Renal cortical epithelial cell (primary cell): ENCODE results near the gene CCDC120. TPM values are rescaled to one million over a fixed set of nuclear protein-coding genes. Genes with fewer than 3 reads are reported as not detected.

Source experiments
- DNase-seq: peaks from one replicate; pipeline ENCODE4 v3.0.0-alpha.2; 2011; ENCODE audit warnings: low read depth
- total RNA-seq: library from RNA; depleted of rRNA; stranded (reverse); fragments of >200 nt; gene quantifications from 2 replicates; pipeline ENCODE4 v1.2.3, GENCODE V29; 2014

Gene CCDC120
- total RNA-seq, 1 donor from 2014 or later = 5.5 TPM

DNA sequence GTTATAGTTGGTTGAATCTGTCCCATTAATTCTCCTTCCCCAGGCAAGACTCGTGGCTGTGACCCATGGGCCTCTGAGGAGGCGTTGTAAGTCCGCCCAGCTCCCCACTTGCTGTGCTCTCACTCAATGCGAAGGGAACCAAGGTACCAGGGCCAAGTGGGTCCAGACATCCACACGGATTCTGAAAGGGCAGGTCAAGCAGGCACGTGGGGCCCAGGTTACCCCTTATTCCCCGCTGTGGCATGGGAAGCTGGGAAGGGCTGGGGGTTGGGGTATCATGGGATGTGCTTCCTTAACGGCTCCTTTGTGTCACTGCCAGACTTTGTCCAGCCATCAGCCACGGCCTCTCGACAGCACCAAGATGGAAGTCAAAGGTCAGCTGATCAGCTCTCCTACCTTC, 3.1 kb downstream of the CCDC120 start:
- DNase-seq = no peak

DNA sequence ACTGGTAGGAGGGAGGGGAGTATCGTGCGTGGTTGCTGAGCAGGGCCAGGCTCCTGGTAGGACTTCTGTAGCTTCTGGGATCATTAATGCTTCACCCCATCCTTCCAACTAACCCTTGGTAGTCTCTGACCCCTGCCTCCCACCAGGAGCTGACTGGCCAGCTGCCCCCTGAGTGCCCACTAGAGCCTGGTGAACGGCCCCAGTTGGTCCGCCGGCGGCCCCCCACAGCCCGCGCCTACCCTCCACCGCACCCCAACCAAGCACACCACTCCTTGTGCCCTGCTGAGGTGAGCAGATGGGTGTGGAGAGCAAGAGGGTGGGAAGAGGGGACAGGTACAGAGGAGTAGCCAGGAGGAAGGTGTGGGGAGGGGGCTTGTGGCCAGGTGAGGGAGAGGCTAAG, 4.9 kb downstream of the CCDC120 start:
- DNase-seq = no peak

DNA sequence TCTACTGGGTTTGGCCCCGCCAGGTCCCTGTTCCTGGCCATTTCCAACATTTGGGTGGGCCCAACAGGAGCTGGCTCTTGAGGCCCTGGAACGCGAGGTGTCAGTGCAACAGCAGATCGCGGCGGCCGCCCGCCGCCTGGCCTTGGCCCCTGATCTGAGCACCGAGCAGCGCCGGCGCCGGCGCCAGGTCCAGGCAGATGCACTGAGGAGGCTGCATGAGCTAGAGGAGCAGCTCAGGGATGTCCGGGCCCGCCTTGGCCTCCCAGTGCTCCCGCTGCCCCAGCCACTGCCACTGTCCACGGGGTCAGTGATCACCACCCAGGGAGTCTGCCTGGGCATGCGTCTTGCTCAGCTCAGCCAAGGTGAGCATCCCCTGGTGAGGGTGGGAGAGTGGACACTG, 5.5 kb downstream of the CCDC120 start:
- DNase-seq = no peak

DNA sequence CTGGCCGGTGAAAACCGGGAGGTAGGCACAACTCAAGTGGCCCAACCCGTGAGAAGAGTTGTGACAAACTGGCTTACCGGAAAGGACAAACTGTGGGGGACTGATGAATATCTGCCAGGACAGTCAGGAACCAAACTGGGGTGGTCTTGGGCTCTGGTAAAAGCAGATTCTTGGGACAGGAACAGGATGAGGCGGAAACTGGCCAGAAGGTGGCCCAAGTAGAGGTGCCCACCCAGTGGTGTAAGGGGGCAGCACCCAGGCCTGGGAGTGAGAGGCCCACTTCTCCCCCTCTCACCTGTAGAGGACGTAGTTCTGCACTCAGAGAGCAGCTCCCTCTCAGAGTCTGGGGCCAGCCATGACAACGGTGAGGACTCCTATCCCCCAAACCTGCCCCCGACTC, 5.9 kb downstream of the CCDC120 start:
- DNase-seq = no peak

DNA sequence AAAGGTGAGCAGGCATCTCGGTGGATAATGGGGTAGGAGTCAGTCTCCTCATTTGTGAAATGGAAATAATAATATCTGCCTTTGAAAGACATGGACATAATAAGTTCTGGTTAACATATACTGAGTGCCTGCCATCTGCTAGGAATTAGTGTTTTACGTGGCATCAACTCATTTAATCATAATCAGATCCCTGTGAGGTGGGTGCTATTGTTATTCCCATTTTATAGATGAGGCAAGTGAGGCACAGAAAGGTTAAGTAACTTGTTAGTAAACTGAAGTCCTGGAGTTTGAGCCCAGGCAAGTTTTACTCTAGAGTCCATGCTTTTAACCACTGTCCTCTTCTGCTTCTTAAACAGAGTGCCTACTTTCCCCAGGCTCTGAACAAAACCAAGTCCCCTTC, 7.5 kb downstream of the CCDC120 start:
- DNase-seq = no peak

DNA sequence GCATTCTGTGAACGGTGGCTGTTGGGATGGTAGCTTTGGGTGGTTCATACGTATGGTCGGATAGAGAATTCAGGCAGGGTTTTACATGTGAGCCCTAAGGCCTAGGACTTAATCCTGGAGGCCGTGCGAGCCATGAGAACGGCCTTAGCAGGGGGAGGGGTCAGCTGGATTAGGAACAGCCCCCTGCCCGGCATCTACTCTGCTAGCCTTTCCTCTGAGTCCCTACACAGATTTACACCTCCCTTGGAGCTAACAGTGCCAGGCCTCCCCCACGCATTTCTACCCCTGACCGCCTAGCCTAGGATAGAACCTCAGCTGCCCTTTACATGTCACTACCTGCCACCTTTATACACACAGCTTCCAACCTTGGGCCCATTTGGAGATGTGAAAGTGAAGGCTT, 7.9 kb downstream of the CCDC120 start:
- no peak for DNase-seq

DNA sequence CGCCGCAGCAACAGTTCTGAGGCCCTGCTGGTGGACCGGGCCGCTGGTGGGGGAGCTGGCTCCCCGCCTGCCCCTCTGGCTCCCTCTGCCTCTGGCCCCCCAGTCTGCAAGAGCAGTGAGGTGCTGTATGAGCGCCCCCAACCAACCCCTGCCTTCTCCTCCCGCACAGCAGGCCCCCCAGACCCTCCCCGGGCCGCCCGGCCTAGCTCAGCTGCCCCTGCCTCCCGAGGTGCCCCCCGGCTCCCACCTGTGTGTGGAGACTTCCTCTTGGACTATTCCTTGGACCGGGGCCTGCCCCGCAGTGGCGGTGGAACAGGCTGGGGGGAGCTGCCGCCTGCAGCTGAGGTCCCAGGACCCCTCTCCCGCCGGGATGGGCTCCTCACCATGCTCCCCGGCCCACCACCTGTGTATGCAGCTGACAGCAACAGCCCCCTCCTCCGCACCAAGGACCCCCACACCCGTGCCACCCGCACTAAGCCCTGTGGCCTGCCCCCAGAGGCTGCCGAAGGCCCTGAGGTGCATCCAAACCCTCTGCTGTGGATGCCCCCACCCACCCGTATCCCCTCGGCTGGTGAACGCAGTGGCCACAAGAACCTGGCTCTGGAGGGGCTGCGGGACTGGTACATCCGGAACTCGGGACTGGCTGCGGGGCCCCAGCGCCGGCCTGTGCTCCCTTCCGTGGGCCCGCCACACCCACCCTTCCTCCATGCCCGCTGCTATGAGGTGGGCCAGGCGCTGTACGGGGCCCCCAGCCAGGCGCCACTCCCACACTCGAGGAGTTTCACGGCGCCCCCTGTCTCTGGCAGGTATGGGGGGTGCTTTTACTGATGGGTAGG, 8.7 kb downstream of the CCDC120 start:
- no peak for DNase-seq

DNA sequence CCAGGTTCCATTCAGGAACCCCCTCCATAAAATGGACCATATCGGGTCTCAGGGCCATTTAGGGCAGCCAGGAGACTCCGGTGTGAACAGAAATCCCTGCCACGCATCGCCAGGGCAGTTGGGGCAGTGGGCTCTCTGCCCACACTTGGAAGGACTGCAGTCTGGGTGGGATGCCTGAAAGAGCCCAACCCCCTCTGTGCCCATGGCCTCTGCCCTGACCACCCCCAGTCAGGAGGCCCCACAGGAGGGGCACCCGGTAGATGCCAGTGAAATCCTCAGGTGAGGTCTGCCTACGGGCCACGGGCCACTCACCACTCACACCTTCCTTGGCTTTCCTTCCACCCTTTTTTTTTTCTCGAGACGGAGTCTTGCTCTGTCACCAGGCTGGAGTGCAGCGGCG, 10.2 kb downstream of the CCDC120 start:
- DNase-seq = no peak

DNA sequence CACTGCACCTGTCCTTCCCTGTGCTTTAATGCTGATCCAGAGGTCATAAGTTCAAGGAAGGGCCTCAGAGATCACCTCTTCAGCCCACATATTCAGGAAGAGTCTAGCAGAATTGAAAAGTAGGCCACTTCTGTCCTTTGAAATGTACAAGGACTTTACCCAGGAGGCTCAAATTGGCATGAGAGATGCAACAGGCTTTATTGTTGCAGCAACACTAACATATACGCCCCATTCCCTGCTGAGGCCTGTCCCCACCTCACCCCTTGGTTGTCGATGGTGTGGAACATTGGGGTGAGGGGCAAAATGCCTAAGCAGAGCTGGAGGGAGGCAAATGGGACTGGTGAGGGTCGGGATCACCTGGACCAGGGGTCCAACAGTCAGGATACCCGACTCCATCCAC, 12.2 kb downstream of the CCDC120 start:
- no peak for DNase-seq

DNA sequence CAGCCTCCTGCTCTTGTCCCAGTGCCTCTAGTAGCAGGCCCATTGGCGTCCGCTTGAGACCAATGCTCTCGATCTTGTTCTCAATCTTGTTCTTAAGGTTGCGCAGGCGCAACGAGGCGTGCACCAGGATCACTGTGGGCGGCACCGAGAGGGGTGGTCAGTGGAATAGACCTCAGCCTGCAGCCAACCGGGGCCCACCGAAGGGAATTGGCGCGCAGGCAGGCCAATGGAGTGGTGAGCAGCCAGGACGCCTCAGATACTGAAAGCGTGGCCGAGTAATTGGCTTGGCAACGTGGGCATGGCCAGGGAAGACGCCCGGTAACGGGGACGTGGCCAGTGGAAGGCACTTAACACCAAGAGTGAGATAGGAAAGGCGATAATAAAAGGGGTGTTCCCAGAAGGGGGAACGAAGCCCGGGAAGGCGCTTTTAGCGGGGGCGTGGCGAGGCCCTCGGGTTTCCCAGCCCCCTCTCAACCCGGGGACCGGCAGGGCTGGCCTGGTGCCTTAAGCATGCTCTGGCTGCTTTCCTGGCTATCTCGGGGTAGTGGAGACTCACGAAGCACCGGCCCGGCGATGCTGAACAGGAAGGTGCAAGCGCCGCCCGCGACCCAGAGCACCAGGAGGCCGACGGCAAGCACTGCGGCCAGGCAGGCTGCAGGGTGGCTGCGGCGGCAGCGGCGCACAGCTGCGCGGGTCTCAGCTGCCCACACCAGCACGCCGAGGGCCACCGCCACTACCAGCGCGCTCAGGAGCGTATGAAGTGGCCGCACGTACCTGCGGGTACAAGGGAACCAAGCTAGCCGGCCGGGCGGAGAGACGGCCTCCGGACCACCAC, 13.3 kb downstream of the CCDC120 start:
- DNase-seq = peak; percentile 59

DNA sequence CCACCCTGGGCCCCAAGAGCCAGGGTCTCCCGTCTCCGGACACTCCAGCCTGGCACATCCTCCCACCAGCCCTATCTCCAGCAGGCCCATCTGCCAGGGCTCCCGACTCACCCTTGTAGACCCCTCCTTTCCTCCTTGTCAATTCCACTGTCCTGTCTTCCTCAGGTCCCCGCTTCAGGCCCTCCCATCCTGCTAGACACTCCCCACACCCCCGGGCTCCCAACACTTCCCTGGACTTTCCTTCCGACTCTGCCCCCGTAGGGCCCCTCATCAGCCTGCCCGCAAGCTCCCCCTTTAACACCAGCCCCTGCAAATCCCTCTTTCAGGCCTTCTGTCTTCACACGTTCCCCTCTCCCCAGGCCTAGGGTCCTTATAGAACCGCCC, 13.9 kb downstream of the CCDC120 start:
- DNase-seq = no peak

DNA sequence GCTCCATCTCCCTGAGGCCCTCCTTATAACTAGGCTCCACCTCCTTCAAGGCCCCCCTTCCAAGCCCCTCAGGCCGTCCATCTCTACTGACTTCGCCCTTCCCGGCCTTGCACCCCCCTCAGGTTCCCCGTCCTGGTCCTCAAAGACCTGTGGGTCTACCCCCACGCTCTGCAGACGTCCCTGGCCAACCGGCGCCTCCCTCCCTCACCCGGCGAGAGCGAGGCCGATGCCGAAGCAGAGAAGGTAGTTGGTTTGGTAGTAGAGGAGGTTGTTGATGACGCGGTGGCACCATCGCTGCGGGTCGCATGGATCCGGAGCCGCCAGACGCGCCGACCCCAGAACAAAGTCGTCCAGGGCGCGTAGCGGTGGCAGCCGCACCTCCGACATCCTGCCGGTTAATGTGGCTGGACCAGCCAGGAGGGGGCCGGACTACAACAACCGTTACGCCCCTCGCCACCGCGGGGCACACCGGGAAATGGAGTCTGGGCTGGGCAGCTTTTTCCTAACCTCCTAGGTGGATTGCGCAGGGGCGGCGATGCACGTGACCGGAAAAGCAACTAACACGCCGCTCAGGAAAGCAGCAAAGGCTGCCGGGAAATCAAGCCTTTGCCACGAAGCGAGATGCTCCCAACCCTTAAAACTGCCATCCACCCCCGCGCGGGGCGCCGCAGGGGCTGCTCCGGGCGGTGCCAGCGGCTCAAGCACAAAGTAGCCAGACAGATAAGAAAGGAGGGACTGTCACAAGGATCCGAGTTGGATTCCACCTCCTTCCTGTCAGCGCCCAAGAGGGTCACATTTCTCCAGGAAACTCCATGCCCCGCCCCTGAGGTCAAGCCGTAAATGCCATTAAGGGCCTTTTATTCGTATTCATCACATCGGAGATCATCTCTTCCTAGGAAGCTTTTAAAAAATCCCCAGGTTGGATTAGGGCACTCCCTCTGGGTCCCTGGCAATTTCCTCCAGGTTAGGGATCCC, 15.1 kb downstream of the CCDC120 start, which contains the start of gene PRAF2:
Gene PRAF2 (minus strand): TSS at position 402 of the 975 bp plus-strand sequence. CDS start 15 bp downstream, at position 387.
- peak; percentile 80 for DNase-seq

DNA sequence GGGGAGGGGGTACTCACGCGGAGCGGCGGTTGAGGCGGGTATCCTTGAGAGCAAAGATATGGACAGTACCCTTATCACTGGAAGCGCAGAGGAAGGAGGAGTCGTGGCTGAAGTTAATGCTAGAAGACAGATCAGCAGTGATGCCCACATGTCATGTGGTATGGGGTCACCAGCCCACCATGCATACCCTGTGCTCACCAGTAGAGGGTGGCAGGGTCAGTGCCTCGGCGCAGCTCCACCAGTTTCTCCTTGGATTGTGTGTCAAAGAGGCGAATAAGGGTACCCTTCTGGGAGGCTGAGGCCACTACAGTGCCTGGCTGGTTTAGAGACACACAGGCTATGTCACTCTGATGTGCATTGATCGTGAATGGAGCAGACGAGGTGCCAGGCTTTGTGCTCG, 16.5 kb downstream of the CCDC120 start:
- DNase-seq = no peak

DNA sequence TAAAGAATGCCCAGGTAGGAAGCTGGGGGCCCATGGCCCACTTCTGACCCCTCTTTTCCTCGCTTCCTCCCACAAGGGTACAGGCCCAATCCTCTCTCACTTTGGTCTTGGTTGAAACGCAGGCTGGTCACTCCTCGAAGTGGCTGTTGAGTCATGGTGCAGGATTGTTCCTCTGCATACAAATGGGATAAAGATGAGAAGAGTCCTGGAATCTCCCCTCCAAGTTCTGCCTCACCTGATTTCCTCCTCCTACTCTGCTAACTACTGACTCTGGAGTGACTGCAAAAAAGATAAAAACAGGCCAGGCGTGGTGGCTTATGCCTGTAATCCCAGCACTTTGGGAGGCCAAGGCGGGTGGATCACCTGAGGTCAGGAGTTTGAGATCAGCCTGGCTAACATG, 19.1 kb downstream of the CCDC120 start:
- peak; percentile 16 for DNase-seq

DNA sequence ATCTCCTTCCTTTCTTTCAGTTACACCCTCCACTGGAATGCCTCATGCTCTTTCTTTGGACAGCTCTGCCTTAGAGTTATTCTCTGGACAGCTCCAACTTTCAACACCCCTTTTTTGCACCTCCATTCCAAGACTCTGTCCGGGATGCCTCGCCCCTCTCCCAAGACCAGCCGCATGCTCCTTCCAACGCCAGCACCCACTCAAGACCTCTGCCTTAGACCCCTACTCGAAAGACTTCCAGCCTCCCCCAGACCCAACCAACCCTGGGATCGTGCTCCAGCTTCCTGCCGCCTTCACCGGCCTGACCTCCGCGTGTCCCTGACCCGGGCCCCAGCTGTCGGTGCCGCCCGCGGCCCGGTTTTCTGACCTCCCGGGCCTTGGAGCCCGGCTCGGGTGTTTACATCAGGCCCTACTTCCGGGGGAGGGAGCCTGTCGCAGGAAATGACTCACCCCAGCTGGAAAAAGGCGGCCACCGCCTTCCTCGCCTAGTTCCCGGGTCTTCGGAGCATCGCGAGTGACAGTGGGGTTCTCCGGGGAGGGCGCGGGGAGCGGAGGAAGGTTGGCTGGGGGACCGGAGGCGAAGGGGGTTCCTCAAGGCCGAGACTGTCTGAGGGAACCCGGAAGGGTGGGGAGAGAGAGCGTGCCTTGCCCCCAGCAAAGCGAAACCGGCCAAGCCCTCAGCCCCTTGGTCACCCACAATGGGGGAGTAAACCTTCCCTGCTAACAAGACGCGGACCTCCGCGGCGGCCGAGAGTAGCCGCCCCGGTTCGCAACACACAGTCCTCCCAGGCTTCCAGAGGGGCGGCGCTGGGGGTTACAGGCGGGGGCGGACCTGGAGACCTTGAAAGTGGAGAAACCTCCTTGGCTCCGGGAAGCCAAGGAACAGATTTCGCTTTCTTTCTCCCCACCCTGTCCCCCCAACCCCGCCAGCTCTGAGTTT, 21.0 kb downstream of the CCDC120 start, which contains the start of gene WDR45:
Gene WDR45 (minus strand): TSS at position 399 of the 940 bp plus-strand sequence. CDS start 1,792 bp downstream, outside the sequence.
- DNase-seq = peak; percentile 49

DNA sequence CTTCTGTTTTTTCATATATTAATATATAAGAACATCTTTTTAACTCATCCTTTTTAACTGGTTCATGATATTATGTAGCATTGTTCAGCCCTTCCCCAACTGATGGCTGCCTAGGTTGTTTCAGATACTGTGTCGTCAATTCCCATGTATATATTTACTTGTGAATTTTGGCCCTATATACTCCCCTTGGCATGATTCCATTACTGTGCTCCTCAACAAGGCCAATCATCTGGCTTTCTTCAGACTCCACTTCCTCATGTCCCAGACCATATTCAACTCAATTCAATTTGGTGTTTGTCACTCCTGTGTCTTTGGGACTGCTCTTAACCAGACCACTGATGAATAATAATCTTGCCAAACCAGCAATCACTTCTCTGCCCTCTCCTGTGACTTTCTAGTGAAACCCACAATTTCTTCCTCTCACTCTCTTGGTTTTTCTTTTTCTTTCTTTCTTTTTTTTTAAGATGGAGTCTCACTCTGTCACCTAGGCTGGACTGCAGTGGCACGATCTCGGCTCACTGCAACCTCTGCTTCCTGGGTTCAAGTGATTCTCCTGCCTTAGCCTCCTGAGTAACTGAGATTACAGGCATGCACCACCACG, 23.6 kb downstream of the CCDC120 start:
- no peak for DNase-seq

DNA sequence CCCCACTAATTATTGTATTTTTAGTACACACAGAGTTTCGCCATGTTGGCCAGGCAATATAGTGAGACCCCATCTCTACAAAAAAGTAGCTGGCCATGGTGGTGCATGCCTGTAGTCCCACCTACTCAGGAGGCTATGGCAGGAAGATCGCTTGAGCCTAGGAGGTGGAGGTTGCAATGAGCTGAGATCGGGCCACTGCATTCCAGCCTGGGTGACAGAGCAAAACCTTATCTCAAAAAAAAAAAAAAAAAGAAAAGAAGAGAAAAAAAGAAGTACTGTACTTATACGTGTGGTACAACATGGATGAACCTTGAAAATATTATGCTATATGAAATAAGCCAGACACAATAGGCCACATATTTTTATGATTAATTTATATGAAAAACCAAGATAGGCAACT, 30.8 kb downstream of the CCDC120 start:
- DNase-seq = no peak

DNA sequence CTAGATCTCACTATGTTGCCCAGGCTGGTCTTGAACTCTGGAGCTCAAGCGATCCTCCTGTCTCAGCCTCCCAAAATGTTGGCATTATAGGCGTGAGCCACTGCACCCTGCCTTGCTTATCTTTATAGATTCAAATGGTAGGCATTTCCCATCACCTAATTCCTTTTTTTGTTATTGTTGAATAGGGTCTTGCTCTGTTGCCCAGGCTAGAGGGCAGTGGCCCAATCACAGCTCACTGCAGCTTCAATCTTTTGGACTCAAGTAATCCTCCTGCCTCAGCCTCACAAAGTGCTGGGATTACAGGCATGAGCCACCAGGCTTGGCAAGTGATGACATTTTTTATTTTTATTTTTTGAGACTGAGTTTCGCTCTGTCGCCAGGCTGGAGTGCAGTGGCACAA, 37.6 kb downstream of the CCDC120 start:
- DNase-seq = no peak

DNA sequence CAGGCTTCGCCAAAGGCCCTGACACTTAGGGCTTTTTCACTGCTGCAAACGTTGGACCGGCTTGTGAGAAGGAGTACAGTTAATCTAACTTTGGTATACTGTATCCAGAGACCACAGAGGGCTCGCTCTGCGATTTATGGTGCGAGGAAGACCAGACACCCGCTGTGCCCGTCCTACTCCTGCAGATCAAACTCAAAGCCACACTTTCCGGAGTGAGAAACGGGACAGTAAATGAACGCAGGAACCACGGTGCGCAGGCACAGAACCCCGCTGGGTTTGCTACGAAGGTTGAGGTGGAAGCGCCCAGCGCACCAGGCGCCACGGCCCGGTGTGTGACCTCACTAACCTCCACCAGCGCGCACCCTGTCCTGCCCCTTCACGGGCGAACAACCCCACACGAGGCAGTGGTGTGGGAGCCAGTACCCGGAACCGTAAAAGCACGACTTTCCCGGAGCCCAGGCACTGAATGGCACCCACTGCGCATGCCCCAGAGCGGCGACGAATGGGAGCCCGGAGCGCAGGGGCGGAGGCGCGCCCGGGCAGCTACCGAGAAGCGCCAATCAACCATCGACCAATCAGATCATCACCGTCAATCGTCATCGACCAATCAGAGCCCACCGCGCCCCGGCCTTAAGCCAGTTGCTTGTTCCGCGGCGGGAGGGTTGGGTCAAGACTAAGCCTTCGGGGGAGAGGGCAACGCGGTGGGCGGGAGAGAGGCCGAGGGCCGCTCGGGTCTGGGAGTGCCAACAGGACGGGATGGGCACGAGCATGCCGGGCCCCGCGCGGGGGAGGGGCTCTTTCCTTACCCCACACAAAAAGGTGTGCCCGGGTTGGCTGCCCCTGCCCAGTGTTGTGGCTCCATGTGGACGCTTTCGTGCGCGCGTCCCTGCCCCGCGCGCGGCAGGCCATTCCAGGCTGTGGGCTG, 42.2 kb downstream of the CCDC120 start:
- peak; percentile 83 for DNase-seq
